Testis (tissue), 3 donors: ENCODE results near the gene MSLN. TPM values are rescaled to one million over a fixed set of nuclear protein-coding genes. Genes with fewer than 3 reads are reported as not detected.

Experiments
- DNase-seq: peaks from one replicate; pipeline ENCODE4 v3.0.0-alpha.2; 2019
- H3K27ac ChIP-seq, 2 donors: fragments of 200-600 bp; sonication (generic); one replicate each; pipeline ENCODE4 v1.5.1; 2019
- H3K27me3 ChIP-seq: fragments of 200-600 bp; sonication (generic); one replicate; pipeline ENCODE4 v1.5.1; 2019
- H3K36me3 ChIP-seq: fragments of 200-600 bp; sonication (generic); one replicate; pipeline ENCODE4 v1.5.1; 2017; ENCODE audit warnings: low read depth; ENCODE audit errors: missing control alignments
- H3K4me1 ChIP-seq: fragments of 200-600 bp; sonication (generic); one replicate; pipeline ENCODE4 v1.5.1; 2019
- H3K4me3 ChIP-seq, 2 donors: fragments of 200-600 bp; sonication (generic); one replicate each; pipeline ENCODE4 v1.5.1; 2017 to 2019
- H3K9me3 ChIP-seq: fragments of 200-600 bp; sonication (generic); one replicate; pipeline ENCODE4 v1.5.1; 2017
- CTCF ChIP-seq, 3 experiments: fragments of 450-650 bp in 2 of 3; fragments of 200-600 bp in 1 of 3; sonication (generic) in 1 of 3; IDR thresholded peaks; one replicate each; pipeline ENCODE4 v1.5.1; 2016 to 2019; ENCODE audit warnings: antibody characterized with exemption in 3 of 3, mild to moderate bottlenecking in 2 of 3, moderate library complexity in 1 of 3
- POLR2A ChIP-seq: fragments of 450-650 bp; IDR thresholded peaks from one replicate; pipeline ENCODE4 v1.6.1; 2017; ENCODE audit warnings: antibody characterized with exemption, mild to moderate bottlenecking, moderate library complexity
- WGBS, 2 donors: methylation state at CpG; one replicate each; pipeline ENCODE4 v1.1.5; 2018; 5-methylcytosine and 5-hydroxymethylcytosine counted together
- intact Hi-C: fragments of 100-400 bp; cut with DNase I; formaldehyde crosslinking; loops from one replicate; pipeline ENCODE4 v1.15.1; 2023; ENCODE audit warnings: low total_unique reads
- polyA plus RNA-seq: library from polyadenylated mRNA; stranded (reverse); fragments of 350-450 nt; fragmentation: Illumina TruSeq; extraction: RNeasy Lipid Tissue Mini Kit (QIAGEN cat#74804); gene quantifications from one replicate; pipeline ENCODE4 v1.2.3, GENCODE V29; 2014; ENCODE audit warnings: low read depth, low replicate concordance; ENCODE audit not compliant: insufficient read depth
- total RNA-seq, 2 donors: library from RNA; depleted of rRNA; stranded (reverse); fragments of >200 nt; gene quantifications; one replicate each; pipeline ENCODE4 v1.2.3, GENCODE V29; 2016

The MSLN gene
- total and polyA plus RNA-seq, 3 donors from 2014 or later: 1.5 to 18.5 (median 2.8) TPM

- WGBS, 2 donors: 58 to 71% methylated on average over 6 to 33 of the region's 33 CpGs
- intact Hi-C loops: no loop called here
- Histone ChIP-seq H3K9me3 (no peaks in the 10 kb centered on the region), H3K27ac (no peak overlapping the region), H3K27me3 (no peaks in the 10 kb centered on the region), H3K36me3 (no peaks in the 10 kb centered on the region), H3K4me3 (no peak overlapping the region), H3K4me1 (peaks cover 7% of the 10 kb centered on the region)
- TF ChIP-seq POLR2A (no peak), CTCF (IDR thresholded peaks at IDR 0.05) (no peak)
- no peak for DNase-seq
These were observed 42.6 kb downstream of the MSLN start for GRCh38 chr16:802914-803753.

GRCh38 chr16:803754-804080, 43.2 kb downstream of the MSLN start:
- no peak for TF ChIP-seq POLR2A
- no peak for TF ChIP-seq CTCF (IDR thresholded peaks at IDR 0.05)
- WGBS, 2 donors: 41 to 58% methylated on average over 8 of the region's 8 CpGs
- intact Hi-C loops: no loop called here
- Histone ChIP-seq H3K27ac (no peak overlapping the region), H3K4me3 (no peak overlapping the region), H3K9me3 (no peaks in the 10 kb centered on the region), H3K27me3 (no peaks in the 10 kb centered on the region), H3K4me1 (peaks cover 11% of the 10 kb centered on the region), H3K36me3 (no peaks in the 10 kb centered on the region)
- DNase-seq: no peak

- TF ChIP-seq POLR2A (no peak), CTCF (IDR thresholded peaks at IDR 0.05) (no peak)
- intact Hi-C loops: no loop called here
- Histone ChIP-seq H3K9me3 (no peaks in the 10 kb centered on the region), H3K27ac (no peak overlapping the region), H3K4me1 (peaks cover 11% of the 10 kb centered on the region), H3K36me3 (no peaks in the 10 kb centered on the region), H3K27me3 (no peaks in the 10 kb centered on the region), H3K4me3 (no peak overlapping the region)
- DNase-seq: no peak
- WGBS, 2 donors: 59 to 75% methylated on average over 11 to 33 of the region's 33 CpGs
These were observed 43.9 kb downstream of the MSLN start for GRCh38 chr16:804193-805048.

- Histone ChIP-seq H3K4me3 (no peak overlapping the region), H3K4me1 (peaks cover 8% of the 10 kb centered on the region), H3K9me3 (no peaks in the 10 kb centered on the region), H3K36me3 (no peaks in the 10 kb centered on the region), H3K27me3 (no peaks in the 10 kb centered on the region), H3K27ac (no peak overlapping the region)
- TF ChIP-seq POLR2A (no peak), CTCF (IDR thresholded peaks at IDR 0.05) (no peak)
- WGBS, 2 donors: 86% methylated on average over 17 of the region's 17 CpGs; no CpG with 5 or more reads in 1 of the 2 donors
- intact Hi-C loops: no loop called here
- DNase-seq: no peak
These were observed 44.9 kb downstream of the MSLN start for GRCh38 chr16:805474-805873.
